Activated naive CD8-positive, alpha-beta T cell (primary cell): ENCODE results near the gene ELN.
"Not testable (repeated sequence)": the region's sequence is repeated elsewhere in the genome, so short reads cannot be mapped to it uniquely, and the experiment has no call there.

ENCODE experiments used
- H3K27ac Mint-ChIP-seq: one replicate; pipeline ENCODE4 v1.8.0; 2021; ENCODE audit warnings: mixed read lengths
- H3K27me3 Mint-ChIP-seq: one replicate; pipeline ENCODE4 v1.8.0; 2021; ENCODE audit warnings: mixed read lengths
- H3K36me3 Mint-ChIP-seq: one replicate; pipeline ENCODE4 v1.8.0; 2021; ENCODE audit warnings: mixed read lengths
- H3K4me1 Mint-ChIP-seq: one replicate; pipeline ENCODE4 v1.8.0; 2021; ENCODE audit warnings: low read depth, mixed read lengths
- H3K4me3 Mint-ChIP-seq: one replicate; pipeline ENCODE4 v1.8.0; 2021; ENCODE audit warnings: mild to moderate bottlenecking, mixed read lengths
- H3K9me3 Mint-ChIP-seq: one replicate; pipeline ENCODE4 v1.8.0; 2021; ENCODE audit warnings: low read depth, mixed read lengths

ELN gene

GRCh38 chr7:74040101-74040790 lies 12.3 kb downstream of the ELN start:
- Mint-ChIP-seq H3K9me3 (no peaks in the 10 kb centered on the region), H3K4me1 (no peaks in the 10 kb centered on the region), H3K36me3 (no peaks in the 10 kb centered on the region), H3K4me3 (no peak overlapping the region), H3K27ac (no peak overlapping the region), H3K27me3 (no peaks in the 10 kb centered on the region)

- no peak overlapping the region for H3K27ac Mint-ChIP-seq
- H3K9me3 Mint-ChIP-seq, result no peaks in the 10 kb centered on the region
- H3K4me3 Mint-ChIP-seq, result no peak overlapping the region
- H3K27me3 Mint-ChIP-seq, result no peaks in the 10 kb centered on the region
- no peaks in the 10 kb centered on the region for H3K36me3 Mint-ChIP-seq
- no peaks in the 10 kb centered on the region for H3K4me1 Mint-ChIP-seq
These were observed 13.0 kb downstream of the ELN start for GRCh38 chr7:74040791-74041520.

GRCh38 chr7:74042746-74043522 lies 15.0 kb downstream of the ELN start:
- Mint-ChIP-seq H3K36me3 (no peaks in the 10 kb centered on the region), H3K4me1 (no peaks in the 10 kb centered on the region), H3K27me3 (no peaks in the 10 kb centered on the region), H3K9me3 (no peaks in the 10 kb centered on the region), H3K4me3 (no peak overlapping the region), H3K27ac (no peak overlapping the region)

GRCh38 chr7:74043523-74043951 lies 15.6 kb downstream of the ELN start:
- H3K4me1 Mint-ChIP-seq, result no peaks in the 10 kb centered on the region
- no peaks in the 10 kb centered on the region for H3K27me3 Mint-ChIP-seq
- no peak overlapping the region for H3K27ac Mint-ChIP-seq
- H3K9me3 Mint-ChIP-seq, result no peaks in the 10 kb centered on the region
- no peak overlapping the region for H3K4me3 Mint-ChIP-seq
- H3K36me3 Mint-ChIP-seq, result no peaks in the 10 kb centered on the region

- Mint-ChIP-seq H3K9me3 (no peaks in the 10 kb centered on the region), H3K4me3 (no peak overlapping the region), H3K27ac (no peak overlapping the region), H3K4me1 (no peaks in the 10 kb centered on the region), H3K36me3 (no peaks in the 10 kb centered on the region), H3K27me3 (no peaks in the 10 kb centered on the region)
These were observed 16.7 kb downstream of the ELN start for GRCh38 chr7:74044366-74045350.

- not testable (repeated sequence) for H3K4me1 Mint-ChIP-seq, H3K4me3 Mint-ChIP-seq, H3K9me3 Mint-ChIP-seq, H3K27me3 Mint-ChIP-seq, H3K36me3 Mint-ChIP-seq, H3K27ac Mint-ChIP-seq
These were observed 18.6 kb downstream of the ELN start for GRCh38 chr7:74046581-74046980.

- H3K27me3 Mint-ChIP-seq, result no peaks in the 10 kb centered on the region
- H3K36me3 Mint-ChIP-seq, result no peaks in the 10 kb centered on the region
These were observed 19.9 kb downstream of the ELN start for GRCh38 chr7:74047804-74048380.

GRCh38 chr7:74048999-74049599 lies 21.1 kb downstream of the ELN start:
- H3K27ac Mint-ChIP-seq, result no peak overlapping the region

More at GRCh38 chr7:74047804-74048380, 19.9 kb downstream of the ELN start:
- Mint-ChIP-seq H3K27ac (no peak overlapping the region), H3K4me3 (no peak overlapping the region), H3K4me1 (no peaks in the 10 kb centered on the region), H3K9me3 (no peaks in the 10 kb centered on the region)

GRCh38 chr7:74049997-74050798 lies 22.2 kb downstream of the ELN start:
- H3K36me3 Mint-ChIP-seq, result no peaks in the 10 kb centered on the region

More at GRCh38 chr7:74048999-74049599, 21.1 kb downstream of the ELN start:
- Mint-ChIP-seq H3K27me3 (no peaks in the 10 kb centered on the region), H3K4me1 (no peaks in the 10 kb centered on the region), H3K4me3 (no peak overlapping the region), H3K9me3 (no peaks in the 10 kb centered on the region), H3K36me3 (no peaks in the 10 kb centered on the region)

GRCh38 chr7:74051193-74051592 lies 23.2 kb downstream of the ELN start:
- no peak overlapping the region for H3K27ac Mint-ChIP-seq
- no peak overlapping the region for H3K4me3 Mint-ChIP-seq
- no peaks in the 10 kb centered on the region for H3K9me3 Mint-ChIP-seq
- H3K4me1 Mint-ChIP-seq, result no peaks in the 10 kb centered on the region
- no peaks in the 10 kb centered on the region for H3K36me3 Mint-ChIP-seq
- H3K27me3 Mint-ChIP-seq, result no peaks in the 10 kb centered on the region

More at GRCh38 chr7:74049997-74050798, 22.2 kb downstream of the ELN start:
- H3K4me3 Mint-ChIP-seq, result no peak overlapping the region
- no peak overlapping the region for H3K27ac Mint-ChIP-seq
- H3K9me3 Mint-ChIP-seq, result no peaks in the 10 kb centered on the region
- no peaks in the 10 kb centered on the region for H3K27me3 Mint-ChIP-seq
- H3K4me1 Mint-ChIP-seq, result no peaks in the 10 kb centered on the region

- H3K36me3 Mint-ChIP-seq, result no peaks in the 10 kb centered on the region
- no peaks in the 10 kb centered on the region for H3K4me1 Mint-ChIP-seq
- H3K4me3 Mint-ChIP-seq, result no peak overlapping the region
- no peak overlapping the region for H3K27ac Mint-ChIP-seq
- no peaks in the 10 kb centered on the region for H3K9me3 Mint-ChIP-seq
- no peaks in the 10 kb centered on the region for H3K27me3 Mint-ChIP-seq
These were observed 23.8 kb downstream of the ELN start for GRCh38 chr7:74051629-74052410.

GRCh38 chr7:74052628-74053027 lies 24.7 kb downstream of the ELN start:
- Mint-ChIP-seq H3K9me3 (no peaks in the 10 kb centered on the region), H3K27me3 (no peaks in the 10 kb centered on the region), H3K27ac (no peak overlapping the region), H3K4me1 (no peaks in the 10 kb centered on the region), H3K36me3 (no peaks in the 10 kb centered on the region), H3K4me3 (no peak overlapping the region)
